DOHH2 (cell line): ENCODE results near the gene PXN.

Source experiments
- CTCF ChIP-seq: fragments of 200-600 bp; sonication (generic); IDR thresholded peaks from one replicate; pipeline ENCODE4 v1.5.1; 2014; ENCODE audit warnings: antibody characterized with exemption, mild to moderate bottlenecking, low read depth, low read length; ENCODE audit not compliant: poor library complexity, severe bottlenecking
- EZH2phosphoT487 ChIP-seq: fragments of 200-600 bp; sonication (generic); IDR thresholded peaks from 2 replicates; pipeline ENCODE4 v1.6.1; 2017; ENCODE audit warnings: borderline replicate concordance, mild to moderate bottlenecking, antibody characterized with exemption, low read length, moderate library complexity, mixed read lengths

GRCh38 chr12:120260607-120261006, 4.9 kb downstream of the PXN start:
- TF ChIP-seq CTCF (no peak), EZH2phosphoT487 (no peak)
